CD4-positive, alpha-beta T cell (primary cell): ENCODE results near the gene LRIT2. TPM values are rescaled to one million over a fixed set of nuclear protein-coding genes. Genes with fewer than 3 reads are reported as not detected.

Source experiments
- ATAC-seq: fragments of 200-7000 bp; cut with Tn5 transposase; one replicate; pipeline ENCODE4 v1.10.0; 2022; ENCODE audit warnings: mild to moderate bottlenecking; ENCODE audit not compliant: poor library complexity
- CTCF ChIA-PET: fragments of 350-600 bp; sonication (Branson Sonifier 250); formaldehyde crosslinking; loops from one replicate; lab custom pipeline; 2021; ENCODE audit warnings: antibody characterized with exemption, inconsistent platforms; lab: Charles Lee
- POLR2A ChIA-PET: fragments of 350-600 bp; sonication (Branson Sonifier 250); formaldehyde crosslinking; loops from one replicate; lab custom pipeline; 2021; ENCODE audit warnings: antibody characterized with exemption, inconsistent platforms; lab: Charles Lee
- DNase-seq, 14 experiments: peaks; one replicate each; pipeline ENCODE4 v3.0.0-alpha.2; 2013 to 2020; ENCODE audit warnings: mixed read lengths in 2 of 14
- H3K27ac ChIP-seq, 2 donors: one replicate each; pipeline versions ENCODE4 v1.5.1 to v1.7.0; 2013; ENCODE audit warnings: low read length in 2 of 2, low read depth in 1 of 2, mild to moderate bottlenecking in 1 of 2
- H3K27me3 ChIP-seq, 2 experiments: 1 replicate in 1 of 2; 2 replicates in 1 of 2; pipeline versions ENCODE4 v1.6.1 to v1.7.0; 2013; ENCODE audit warnings: low read length in 2 of 2, control low read depth in 1 of 2, mild to moderate bottlenecking in 1 of 2, moderate library complexity in 1 of 2; ENCODE audit not compliant: insufficient read depth in 2 of 2, control insufficient read depth in 1 of 2
- H3K36me3 ChIP-seq: one replicate; pipeline ENCODE4 v1.6.1; 2013; ENCODE audit warnings: low read length, control low read depth; ENCODE audit not compliant: insufficient read depth
- H3K4me1 ChIP-seq: one replicate; pipeline ENCODE4 v1.6.1; 2013; ENCODE audit warnings: low read length, control low read depth; ENCODE audit not compliant: insufficient read depth
- H3K4me3 ChIP-seq: one replicate; pipeline ENCODE4 v1.5.1; 2013; ENCODE audit warnings: mild to moderate bottlenecking, low read length, moderate library complexity
- H3K9me3 ChIP-seq, 2 experiments: 1 replicate in 1 of 2; 2 replicates in 1 of 2; pipeline versions ENCODE4 v1.6.1 to v1.7.0; 2013; ENCODE audit warnings: low read length in 2 of 2, mild to moderate bottlenecking in 2 of 2, control low read depth in 1 of 2, moderate library complexity in 1 of 2; ENCODE audit not compliant: control insufficient read depth in 1 of 2, insufficient read depth in 1 of 2
- H3K27ac Mint-ChIP-seq: one replicate; pipeline ENCODE4 v1.8.0; 2020; ENCODE audit warnings: mixed read lengths
- H3K27me3 Mint-ChIP-seq: one replicate; pipeline ENCODE4 v1.8.0; 2021; ENCODE audit warnings: mixed read lengths
- H3K36me3 Mint-ChIP-seq: one replicate; pipeline ENCODE4 v1.8.0; 2021; ENCODE audit warnings: low read depth, mixed read lengths
- H3K4me1 Mint-ChIP-seq: one replicate; pipeline ENCODE4 v1.8.0; 2021; ENCODE audit warnings: low read depth, mixed read lengths
- H3K4me3 Mint-ChIP-seq: one replicate; pipeline ENCODE4 v1.8.0; 2020; ENCODE audit warnings: mild to moderate bottlenecking, mixed read lengths
- H3K9me3 Mint-ChIP-seq: one replicate; pipeline ENCODE4 v1.8.0; 2020; ENCODE audit warnings: mixed read lengths
- CTCF ChIP-seq: fragments of 200-600 bp; IDR thresholded peaks from one replicate; pipeline ENCODE4 v1.8.0; 2022; ENCODE audit warnings: antibody characterized with exemption, mild to moderate bottlenecking
- intact Hi-C, 2 experiments: fragments of 100-400 bp; cut with DNase I in 1 of 2; cut with micrococcal nuclease in 1 of 2; formaldehyde crosslinking; loops; one replicate each; pipeline versions ENCODE4 v1.15.1 to v1.9.0; 2023 to 2025; cut with DNase I, micrococcal nuclease
- total RNA-seq, 174 experiments: library from RNA in 2 of 174; stranded (reverse) in 2 of 174; gene quantifications; one replicate each; pipeline ENCODE4 v1.2.3 and lab custom pipeline; 2021 to 2026

The LRIT2 gene
- total RNA-seq, 2 experiments from 2014 or later, result not detected

- no peak overlapping the region for H3K4me3 Mint-ChIP-seq
- no peak for TF ChIP-seq CTCF
- Histone ChIP-seq H3K27ac (no peak overlapping the region), H3K4me1 (peaks cover 22% of the 10 kb centered on the region), H3K9me3 (no peaks in the 10 kb centered on the region), H3K4me3 (no peak overlapping the region), H3K27me3 (peaks cover 6 to 9% of the 10 kb centered on the region in 2 experiments), H3K36me3 (no peaks in the 10 kb centered on the region)
- no peak for ATAC-seq
- no peaks in the 10 kb centered on the region for H3K36me3 Mint-ChIP-seq
- no peak for DNase-seq
- peaks cover 20% of the 10 kb centered on the region for H3K4me1 Mint-ChIP-seq
- H3K27ac Mint-ChIP-seq, result no peak overlapping the region
- peaks cover 2% of the 10 kb centered on the region for H3K27me3 Mint-ChIP-seq
- ChIA-PET POLR2A (no interaction called here), CTCF (no interaction called here)
- intact Hi-C loops, result no loop called here
- H3K9me3 Mint-ChIP-seq, result no peaks in the 10 kb centered on the region
Measured at GRCh38 chr10:84188815-84189214, 36.5 kb downstream of the LRIT2 start.

GRCh38 chr10:84185526-84186175, 39.7 kb downstream of the LRIT2 start:
- intact Hi-C loops, result no loop called here
- peaks cover 0 to 5% of the 10 kb centered on the region in 2 experiments for H3K9me3 ChIP-seq

GRCh38 chr10:84184517-84184916, 40.8 kb downstream of the LRIT2 start:
- Histone ChIP-seq H3K9me3 (peaks cover 0 to 11% of the 10 kb centered on the region in 2 experiments), H3K4me3 (no peak overlapping the region), H3K27me3 (no peaks in the 10 kb centered on the region), H3K36me3 (no peaks in the 10 kb centered on the region), H3K4me1 (no peaks in the 10 kb centered on the region), H3K27ac (no peak overlapping the region)
- TF ChIP-seq CTCF, result no peak
- Mint-ChIP-seq H3K4me3 (no peak overlapping the region), H3K36me3 (no peaks in the 10 kb centered on the region), H3K27ac (no peak overlapping the region), H3K9me3 (no peaks in the 10 kb centered on the region), H3K4me1 (peaks cover 5% of the 10 kb centered on the region), H3K27me3 (no peaks in the 10 kb centered on the region)
- ATAC-seq, result no peak
- no peak for DNase-seq
- intact Hi-C loops, result no loop called here
- ChIA-PET CTCF (no interaction called here), POLR2A (no interaction called here)

More at GRCh38 chr10:84185526-84186175, 39.7 kb downstream of the LRIT2 start:
- no peak overlapping the region for H3K27ac ChIP-seq
- DNase-seq (no peak), ATAC-seq (no peak)
- no peaks in the 10 kb centered on the region for H3K9me3 Mint-ChIP-seq
- no peak for TF ChIP-seq CTCF
- H3K36me3 ChIP-seq, result no peaks in the 10 kb centered on the region
- H3K4me1 ChIP-seq, result peaks cover 5% of the 10 kb centered on the region
- H3K36me3 Mint-ChIP-seq, result no peaks in the 10 kb centered on the region
- H3K27me3 ChIP-seq, result no peaks in the 10 kb centered on the region
- no peak overlapping the region for H3K4me3 Mint-ChIP-seq
- no peak overlapping the region for H3K27ac Mint-ChIP-seq
- H3K27me3 Mint-ChIP-seq, result no peaks in the 10 kb centered on the region
- ChIA-PET POLR2A (no interaction called here), CTCF (no interaction called here)
- peaks cover 10% of the 10 kb centered on the region for H3K4me1 Mint-ChIP-seq
- H3K4me3 ChIP-seq, result no peak overlapping the region
